ENCODE results near the gene HNRNPAB.

HNRNPAB gene

GRCh38 chr5:178165581-178165980, 38.8 kb upstream of the HNRNPAB start:
- ATAC-seq = no peak

GRCh38 chr5:178170455-178170854, 33.9 kb upstream of the HNRNPAB start:
- no peak for ATAC-seq
- TF ChIP-seq POU6F1 (CRISPR knock-in tag; IDR thresholded peaks at IDR 0.05; ENCODE audit: borderline replicate concordance, low read depth) (no peak), OSR1 (CRISPR knock-in tag; IDR thresholded peaks at IDR 0.05) (no peak)

More at GRCh38 chr5:178165581-178165980, 38.8 kb upstream of the HNRNPAB start:
- TF ChIP-seq ISL1 (CRISPR knock-in tag; IDR thresholded peaks at IDR 0.05) (no peak), CSRNP3 (CRISPR knock-in tag; IDR thresholded peaks at IDR 0.05) (no peak), ZNF70 (CRISPR knock-in tag; IDR thresholded peaks at IDR 0.05) (no peak), CSDC2 (CRISPR knock-in tag; IDR thresholded peaks at IDR 0.05) (no peak), RARB (CRISPR knock-in tag; IDR thresholded peaks at IDR 0.05) (no peak), BACH2 (CRISPR knock-in tag; IDR thresholded peaks at IDR 0.05; ENCODE audit: borderline replicate concordance) (no peak), PATZ1 (CRISPR knock-in tag; IDR thresholded peaks at IDR 0.05; ENCODE audit: borderline replicate concordance) (no peak), POU6F1 (CRISPR knock-in tag; IDR thresholded peaks at IDR 0.05; ENCODE audit: borderline replicate concordance, low read depth) (no peak), ZC3H10 (CRISPR knock-in tag; IDR thresholded peaks at IDR 0.05) (no peak), ARNTL (CRISPR knock-in tag; IDR thresholded peaks at IDR 0.05; ENCODE audit: borderline replicate concordance, low read depth) (no peak), PPARA (CRISPR knock-in tag; IDR thresholded peaks at IDR 0.05; ENCODE audit: borderline replicate concordance) (no peak), CREB5 (CRISPR knock-in tag; IDR thresholded peaks at IDR 0.05; ENCODE audit: low read depth) (no peak), GLIS3 (CRISPR knock-in tag; IDR thresholded peaks at IDR 0.05) (no peak)

GRCh38 chr5:178174456-178174855, 29.9 kb upstream of the HNRNPAB start:
- no peak for ATAC-seq

More at GRCh38 chr5:178174456-178174855, 29.9 kb upstream of the HNRNPAB start:
- TF ChIP-seq ZFP3 (CRISPR knock-in tag; IDR thresholded peaks at IDR 0.05) (no peak), ZNF565 (CRISPR knock-in tag; conservative IDR thresholded peaks at IDR 0.05; ENCODE audit: low read depth) (no peak), RARB (CRISPR knock-in tag; IDR thresholded peaks at IDR 0.05) (no peak), CSRNP3 (CRISPR knock-in tag; IDR thresholded peaks at IDR 0.05) (no peak), OSR1 (CRISPR knock-in tag; IDR thresholded peaks at IDR 0.05) (no peak), TSHZ2 (CRISPR knock-in tag; IDR thresholded peaks at IDR 0.05) (no peak)
